22Rv1 (cell line): ENCODE data around the gene SLC15A4.

Experiments used
- ZFX ChIP-seq: fragments of 450-650 bp; IDR thresholded peaks from 2 replicates; pipeline ENCODE4 v1.6.1; 2017; ENCODE audit warnings: antibody characterized with exemption, borderline replicate concordance
- TF ChIP-seq, protein P1 (sequence below): fragments of 450-650 bp; IDR thresholded peaks from 2 replicates; pipeline ENCODE4 v1.5.1; 2017; ENCODE audit warnings: mild to moderate bottlenecking

GRCh38 chr12:128789356-128789929 lies 34.3 kb downstream of the SLC15A4 start:
- TF ChIP-seq, protein P1, sequence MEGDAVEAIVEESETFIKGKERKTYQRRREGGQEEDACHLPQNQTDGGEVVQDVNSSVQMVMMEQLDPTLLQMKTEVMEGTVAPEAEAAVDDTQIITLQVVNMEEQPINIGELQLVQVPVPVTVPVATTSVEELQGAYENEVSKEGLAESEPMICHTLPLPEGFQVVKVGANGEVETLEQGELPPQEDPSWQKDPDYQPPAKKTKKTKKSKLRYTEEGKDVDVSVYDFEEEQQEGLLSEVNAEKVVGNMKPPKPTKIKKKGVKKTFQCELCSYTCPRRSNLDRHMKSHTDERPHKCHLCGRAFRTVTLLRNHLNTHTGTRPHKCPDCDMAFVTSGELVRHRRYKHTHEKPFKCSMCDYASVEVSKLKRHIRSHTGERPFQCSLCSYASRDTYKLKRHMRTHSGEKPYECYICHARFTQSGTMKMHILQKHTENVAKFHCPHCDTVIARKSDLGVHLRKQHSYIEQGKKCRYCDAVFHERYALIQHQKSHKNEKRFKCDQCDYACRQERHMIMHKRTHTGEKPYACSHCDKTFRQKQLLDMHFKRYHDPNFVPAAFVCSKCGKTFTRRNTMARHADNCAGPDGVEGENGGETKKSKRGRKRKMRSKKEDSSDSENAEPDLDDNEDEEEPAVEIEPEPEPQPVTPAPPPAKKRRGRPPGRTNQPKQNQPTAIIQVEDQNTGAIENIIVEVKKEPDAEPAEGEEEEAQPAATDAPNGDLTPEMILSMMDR, result no peak
- TF ChIP-seq ZFX, result no peak
